Astrocyte of the hippocampus (primary cell): Measurements from ENCODE around the gene SUCLG2.
A peak's percentile ranks its signal among the peaks of the same experiment; 100 is the strongest.

ENCODE experiments used
- DNase-seq: peaks from one replicate; pipeline ENCODE4 v3.0.0; 2011; ENCODE audit warnings: low read depth, low spot score

The SUCLG2 gene

GRCh38 chr3:67384760-67385397 is 269.5 kb downstream of the SUCLG2 start:
- DNase-seq: peak; percentile 61

GRCh38 chr3:67384016-67384415 is 270.4 kb downstream of the SUCLG2 start:
- peak; percentile 16 for DNase-seq

- DNase-seq: no peak
Observed at GRCh38 chr3:67383379-67383778, 271.0 kb downstream of the SUCLG2 start.

DNA sequence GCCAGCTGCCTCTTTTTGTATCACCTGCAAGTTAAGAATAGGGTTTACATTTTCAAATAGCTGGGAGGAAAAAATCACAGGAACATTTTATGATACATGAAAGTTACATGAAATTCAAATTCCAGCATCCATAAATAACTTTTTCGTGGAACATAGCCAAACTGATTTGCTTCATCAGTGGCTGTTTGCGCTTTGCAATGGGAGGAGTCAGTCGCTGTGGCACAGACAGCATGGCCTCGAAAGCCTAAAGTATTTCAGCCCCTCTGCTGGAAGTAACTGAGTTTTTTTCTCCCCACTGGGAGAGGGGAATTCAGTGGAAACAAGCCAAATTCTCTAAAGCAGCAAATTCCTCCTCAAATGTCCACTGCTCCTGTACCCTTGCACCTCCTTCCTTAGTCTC is 271.9 kb downstream of the SUCLG2 start:
- peak; percentile 30 for DNase-seq

DNA sequence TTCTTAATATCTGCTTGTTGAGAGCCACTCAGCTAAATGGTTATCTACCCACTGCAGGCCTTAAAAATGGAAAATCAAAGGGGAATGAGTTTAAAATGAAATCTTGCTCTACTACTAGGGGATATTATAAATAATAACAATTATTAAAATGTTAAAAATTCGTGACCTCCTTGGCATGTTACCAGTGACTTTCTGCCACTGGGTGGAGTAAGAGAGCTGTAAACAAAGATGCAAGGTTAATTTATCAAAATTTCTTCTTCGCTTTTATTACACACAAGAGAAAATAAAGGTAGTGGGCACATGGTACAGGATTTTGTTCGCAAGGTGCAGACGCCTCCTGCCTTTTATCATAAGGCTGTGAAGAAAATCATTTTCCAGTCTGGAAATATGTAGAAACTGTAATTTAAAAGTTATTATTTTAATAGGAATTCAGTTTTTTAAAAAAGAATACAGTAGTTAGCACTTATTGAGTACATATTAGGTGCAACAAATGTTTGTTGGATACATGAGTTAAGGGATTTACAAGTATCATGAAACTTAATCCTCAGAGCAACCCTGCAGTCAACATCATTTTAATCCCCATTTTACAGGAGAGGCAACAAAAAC is 272.6 kb downstream of the SUCLG2 start:
- DNase-seq: peak; percentile 48

DNA sequence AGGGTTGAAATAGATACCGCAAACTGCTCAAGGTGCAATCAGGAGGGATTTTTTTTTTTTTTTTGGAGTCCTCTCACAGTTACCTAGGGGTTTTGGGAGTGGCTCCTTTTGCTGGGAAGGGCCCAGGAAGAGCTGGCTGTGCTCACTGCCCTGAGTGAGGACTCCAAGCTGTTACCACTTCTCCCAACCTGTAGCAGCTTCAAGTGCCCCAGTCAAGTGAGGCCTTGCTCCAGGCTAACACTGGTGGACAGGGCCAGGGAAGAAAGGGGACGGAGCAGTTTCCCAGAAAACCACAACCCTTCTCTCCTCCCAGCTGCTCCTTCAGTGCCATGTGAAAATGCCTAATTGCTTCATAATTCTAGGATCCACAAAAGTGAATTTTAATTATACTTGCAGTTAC is 274.3 kb downstream of the SUCLG2 start:
- DNase-seq: no peak

DNA sequence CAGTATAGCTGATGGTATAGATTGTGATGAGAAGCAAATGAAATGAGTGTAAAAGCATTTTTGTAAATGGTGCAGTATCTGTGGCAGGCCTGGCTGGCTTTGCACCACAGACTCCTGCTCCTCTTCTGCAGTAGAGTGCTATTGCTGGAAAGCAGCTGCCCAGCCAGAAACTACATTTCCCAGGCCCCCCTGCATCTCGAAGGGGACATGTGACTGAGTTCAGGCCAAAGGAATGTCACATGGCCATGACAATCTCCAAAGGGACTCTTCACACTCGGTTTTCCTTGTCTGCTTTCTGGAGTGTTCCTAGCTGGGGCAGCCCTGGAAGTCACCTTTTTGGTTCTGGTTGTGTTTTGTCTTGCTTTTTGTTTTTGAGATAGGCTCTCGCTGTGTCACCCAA is 277.1 kb downstream of the SUCLG2 start:
- no peak for DNase-seq

- DNase-seq: no peak
Observed at GRCh38 chr3:67376416-67376815, 278.0 kb downstream of the SUCLG2 start.

GRCh38 chr3:67375976-67376375 is 278.4 kb downstream of the SUCLG2 start:
- DNase-seq: no peak

DNA sequence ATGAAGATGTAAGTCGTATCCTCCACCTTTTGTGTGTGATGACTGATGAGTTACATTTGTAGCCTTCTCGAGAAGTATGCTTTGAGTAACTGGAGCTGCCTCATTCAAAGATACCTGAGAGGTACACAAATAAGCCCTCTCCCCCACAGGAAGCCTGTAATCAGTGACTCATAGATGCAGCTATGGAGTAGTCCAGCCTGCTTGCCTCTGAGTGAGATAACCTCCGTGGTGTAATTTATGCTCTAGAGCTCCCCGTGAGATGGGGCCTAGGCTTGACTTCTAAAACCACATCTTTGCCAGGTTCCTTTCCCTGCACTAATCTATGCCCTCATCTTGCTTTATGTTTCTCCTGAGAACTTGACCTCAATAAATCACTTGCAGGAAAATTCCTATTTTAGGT is 291.7 kb downstream of the SUCLG2 start:
- DNase-seq: peak; percentile 37

GRCh38 chr3:67361770-67362169 is 292.6 kb downstream of the SUCLG2 start:
- peak; percentile 11 for DNase-seq

DNA sequence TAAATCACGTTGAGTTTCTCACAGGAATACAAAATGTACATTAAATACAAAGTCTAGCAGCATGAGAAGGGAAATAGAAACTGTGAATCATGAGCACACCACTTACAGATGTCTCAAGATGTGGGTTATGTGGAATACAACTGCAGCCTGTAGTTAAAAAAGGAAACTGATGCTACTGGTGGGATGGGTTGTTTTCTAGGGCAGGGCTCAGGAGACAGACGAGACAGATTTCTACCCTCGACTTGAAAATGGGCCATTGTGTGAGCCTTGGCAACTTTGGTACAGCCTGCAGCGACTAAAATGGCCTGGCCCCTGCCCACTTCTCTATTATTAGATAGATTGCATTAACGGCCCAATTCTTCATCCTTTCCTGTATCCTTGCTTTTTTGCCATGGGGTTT is 293.1 kb downstream of the SUCLG2 start:
- no peak for DNase-seq

GRCh38 chr3:67357610-67358458 is 296.6 kb downstream of the SUCLG2 start:
- DNase-seq: peak; percentile 53

DNA sequence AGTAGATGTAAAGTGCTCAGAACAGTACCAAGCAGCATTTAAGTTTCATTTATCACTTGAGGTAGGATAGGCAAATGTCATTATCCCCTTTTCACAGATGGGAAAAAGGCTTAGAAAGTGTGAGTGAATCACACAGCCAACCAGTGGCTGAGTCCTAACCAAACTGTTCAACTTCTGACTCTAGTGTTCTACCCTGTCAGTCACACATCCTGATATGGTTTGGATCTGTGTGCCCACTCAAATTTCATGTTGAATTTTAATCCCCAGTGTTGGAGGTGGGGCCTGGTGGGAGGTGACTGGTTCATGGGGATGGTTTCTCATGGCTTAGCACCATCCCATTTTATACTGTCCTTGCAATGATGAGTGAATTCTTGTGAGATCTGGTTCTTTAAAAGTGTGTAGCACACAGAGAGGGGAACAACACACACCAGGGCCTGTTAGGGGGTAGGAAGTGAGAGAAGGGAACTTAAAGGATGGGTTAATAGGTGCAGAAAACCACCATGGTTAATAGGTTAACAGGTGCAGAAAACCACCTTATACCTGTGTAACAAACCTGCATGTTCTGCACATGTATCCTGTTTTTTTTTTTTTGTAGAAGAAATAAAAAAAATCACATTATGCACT is 304.7 kb downstream of the SUCLG2 start:
- peak; percentile 67 for DNase-seq

GRCh38 chr3:67346081-67346480 is 308.3 kb downstream of the SUCLG2 start:
- no peak for DNase-seq

DNA sequence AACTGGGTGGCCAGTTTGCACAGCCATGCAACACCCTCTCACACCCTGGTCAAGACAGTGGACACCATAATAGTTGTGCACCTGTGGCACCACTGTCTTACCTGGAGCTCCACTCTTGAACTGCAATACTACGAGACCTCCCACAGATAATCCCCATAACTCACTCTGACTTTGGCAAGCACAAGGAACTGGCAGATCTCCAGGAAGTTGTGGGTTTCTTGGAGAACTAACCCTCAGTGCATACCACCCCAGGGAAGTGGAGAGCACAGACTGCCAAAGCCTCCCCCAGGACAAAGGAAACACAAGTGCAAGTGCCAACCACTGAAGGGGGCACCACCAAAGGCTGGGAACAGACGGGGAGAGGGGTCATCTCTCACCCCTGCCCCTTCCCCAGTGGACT is 318.6 kb downstream of the SUCLG2 start:
- DNase-seq: peak; percentile 84

DNA sequence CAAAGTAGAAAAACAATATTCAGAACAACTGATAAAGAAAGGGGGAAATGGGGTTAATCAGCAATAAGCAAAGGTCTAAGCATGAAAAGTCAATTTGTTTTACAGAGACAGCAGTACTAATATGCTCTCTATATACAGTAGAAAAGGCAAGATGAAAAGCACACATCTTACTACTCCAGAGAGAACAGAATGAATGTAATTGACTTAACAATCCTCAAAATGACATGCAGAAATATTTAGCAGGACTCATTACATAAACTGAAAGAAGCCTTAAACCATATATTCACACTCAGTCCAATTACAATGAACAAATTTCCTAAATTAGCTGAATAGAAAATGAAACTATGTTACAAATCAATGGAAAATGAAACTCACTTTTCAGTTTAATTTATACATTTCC is 319.8 kb downstream of the SUCLG2 start:
- no peak for DNase-seq

DNA sequence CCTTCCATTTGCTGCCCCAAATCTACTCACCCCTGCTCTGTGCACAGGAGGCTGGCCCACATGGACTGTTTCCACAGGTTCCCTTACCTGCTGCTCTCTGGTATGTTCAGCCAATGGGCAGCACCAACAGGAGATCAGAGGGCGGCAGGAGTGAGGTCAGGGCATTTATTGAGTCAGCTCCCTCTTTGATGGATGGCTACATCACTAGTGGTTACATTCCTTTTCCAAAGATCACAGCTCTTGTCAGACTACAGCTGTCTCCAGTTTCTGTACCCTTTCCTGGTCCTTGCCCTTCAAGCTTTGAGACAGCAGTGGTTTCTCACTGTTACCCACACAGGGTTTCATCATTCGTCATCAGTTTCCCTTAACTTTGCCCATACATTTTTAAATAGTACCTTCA is 325.1 kb downstream of the SUCLG2 start:
- DNase-seq: peak; percentile 45

DNA sequence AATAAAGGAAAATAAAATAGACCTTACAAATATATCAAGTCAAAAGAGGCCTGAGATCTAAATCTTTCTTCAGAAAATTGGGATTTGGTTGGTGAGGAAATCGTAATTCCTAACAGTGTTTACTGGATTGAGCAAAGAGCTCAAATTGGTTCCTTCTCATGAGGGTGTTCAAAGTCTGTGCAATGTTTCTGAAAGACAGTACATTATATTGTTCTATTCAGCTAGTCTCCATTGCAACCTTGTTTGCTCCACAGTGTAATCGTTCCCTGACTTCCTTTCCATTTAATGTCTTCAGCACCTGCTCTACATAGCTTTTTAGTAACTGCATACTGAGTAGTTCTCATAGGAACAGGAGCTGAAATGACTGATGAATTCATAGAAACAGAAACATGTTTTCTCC is 326.8 kb downstream of the SUCLG2 start:
- no peak for DNase-seq

- DNase-seq: no peak
Observed at GRCh38 chr3:67325231-67325630, 329.2 kb downstream of the SUCLG2 start.
